ENCODE data around the gene ROBO2.

Gene ROBO2

GRCh38 chr3:77436908-77437307 lies 397.0 kb downstream of the ROBO2 start:
- no peak for DNase-seq

GRCh38 chr3:77446084-77446483 lies 406.2 kb downstream of the ROBO2 start:
- DNase-seq, result no peak

- no peak for DNase-seq
Observed at GRCh38 chr3:77446761-77447160, 406.9 kb downstream of the ROBO2 start.

- peak in 1 of 2 experiments; percentile 9 for DNase-seq
Observed at GRCh38 chr3:77449459-77450350, 409.8 kb downstream of the ROBO2 start.

GRCh38 chr3:77456431-77456830 lies 416.5 kb downstream of the ROBO2 start:
- DNase-seq, result peak in 1 of 2 experiments; percentile 54

GRCh38 chr3:77456906-77457305 lies 417.0 kb downstream of the ROBO2 start:
- peak in 1 of 2 experiments; percentile 49 for DNase-seq

- DNase-seq, result no peak
Observed at GRCh38 chr3:77459926-77460325, 420.0 kb downstream of the ROBO2 start.

- DNase-seq, result peak in 1 of 2 experiments; percentile 52
Observed at GRCh38 chr3:77460326-77460725, 420.4 kb downstream of the ROBO2 start.

GRCh38 chr3:77462951-77463350 lies 423.1 kb downstream of the ROBO2 start:
- DNase-seq, result no peak

- peak; percentile 36 to 85 for DNase-seq
Observed at GRCh38 chr3:77464111-77464688, 424.3 kb downstream of the ROBO2 start.

- peak; percentile 32 to 62 for DNase-seq
Observed at GRCh38 chr3:77466562-77467115, 426.7 kb downstream of the ROBO2 start.

- DNase-seq, result peak; percentile 89 to 98
Observed at GRCh38 chr3:77467702-77468625, 428.1 kb downstream of the ROBO2 start.

GRCh38 chr3:77468626-77469020 lies 428.7 kb downstream of the ROBO2 start:
- peak; percentile 80 to 89 for DNase-seq

GRCh38 chr3:77475507-77475906 lies 435.6 kb downstream of the ROBO2 start:
- DNase-seq, result peak; percentile 55 to 79

GRCh38 chr3:77479021-77479420 lies 439.1 kb downstream of the ROBO2 start:
- no peak for DNase-seq

GRCh38 chr3:77489216-77489615 lies 449.3 kb downstream of the ROBO2 start:
- DNase-seq, result no peak

GRCh38 chr3:77491961-77492360 lies 452.1 kb downstream of the ROBO2 start:
- DNase-seq, result peak in 1 of 2 experiments; percentile 14

- peak; percentile 58 to 90 for DNase-seq
Observed at GRCh38 chr3:77500721-77501120, 460.8 kb downstream of the ROBO2 start.

GRCh38 chr3:77506384-77506783 lies 466.5 kb downstream of the ROBO2 start:
- no peak for DNase-seq

GRCh38 chr3:77513542-77513941 lies 473.6 kb downstream of the ROBO2 start:
- DNase-seq, result peak; percentile 43 to 80

- DNase-seq, result no peak
Observed at GRCh38 chr3:77514766-77515165, 474.9 kb downstream of the ROBO2 start.

GRCh38 chr3:77524463-77524862 lies 484.6 kb downstream of the ROBO2 start:
- DNase-seq, result peak in 1 of 2 experiments; percentile 29
